Measurements from ENCODE around the gene XBP1. TPM values are rescaled to one million over a fixed set of nuclear protein-coding genes. Genes with fewer than 3 reads are reported as not detected.
A peak's percentile ranks its signal among the peaks of the same experiment; 100 is the strongest.
"Not testable (repeated sequence)": the region's sequence is repeated elsewhere in the genome, so short reads cannot be mapped to it uniquely, and the experiment has no call there.

XBP1 gene
- total RNA-seq, 1 donor from 2014 or later = 165 TPM

GRCh38 chr22:28791841-28792490 is 8.4 kb downstream of the XBP1 start:
- peak; percentile 16 for DNase-seq

GRCh38 chr22:28791124-28791523 is 9.2 kb downstream of the XBP1 start:
- no peak for DNase-seq

- no peak for DNase-seq
These were observed 11.8 kb downstream of the XBP1 start for GRCh38 chr22:28788601-28789000.

GRCh38 chr22:28783786-28784671 is 16.3 kb downstream of the XBP1 start:
- no peak for DNase-seq

- DNase-seq = no peak
These were observed 20.1 kb downstream of the XBP1 start for GRCh38 chr22:28780296-28780695.

GRCh38 chr22:28779833-28780232 is 20.5 kb downstream of the XBP1 start:
- no peak for DNase-seq

GRCh38 chr22:28774378-28774777 is 26.0 kb downstream of the XBP1 start:
- no peak for DNase-seq

- no peak for DNase-seq
These were observed 26.9 kb downstream of the XBP1 start for GRCh38 chr22:28773461-28773867.

GRCh38 chr22:28772633-28773460 is 27.5 kb downstream of the XBP1 start, which contains the start of gene CCDC117:
TSS of gene CCDC117 (plus strand) at chr22:28772695. CDS start at chr22:28772850, 155 bp downstream.
- DNase-seq = peak; percentile 98

- DNase-seq = no peak
These were observed 29.1 kb downstream of the XBP1 start for GRCh38 chr22:28771195-28771791.

GRCh38 chr22:28769394-28770085 is 30.8 kb downstream of the XBP1 start:
- no peak for DNase-seq

- DNase-seq = no peak
These were observed 31.5 kb downstream of the XBP1 start for GRCh38 chr22:28768701-28769393.

- DNase-seq = no peak
These were observed 33.7 kb downstream of the XBP1 start for GRCh38 chr22:28766628-28767027.

GRCh38 chr22:28762000-28762399 is 38.4 kb downstream of the XBP1 start:
- not testable (repeated sequence) for DNase-seq

- DNase-seq = no peak
These were observed 39.0 kb downstream of the XBP1 start for GRCh38 chr22:28761449-28761755.

- DNase-seq = no peak
These were observed 40.4 kb downstream of the XBP1 start for GRCh38 chr22:28759861-28760560.

- not testable (repeated sequence) for DNase-seq
These were observed 45.9 kb downstream of the XBP1 start for GRCh38 chr22:28754512-28754911.

- peak; percentile 93 for DNase-seq
These were observed 49.9 kb downstream of the XBP1 start for GRCh38 chr22:28750471-28750881.

Data from dermis blood vessel endothelial cell (primary cell).